ENCODE measurements around the gene FAM3B. TPM values are rescaled to one million over a fixed set of nuclear protein-coding genes. Genes with fewer than 3 reads are reported as not detected.
"Not testable (repeated sequence)": the region's sequence is repeated elsewhere in the genome, so short reads cannot be mapped to it uniquely, and the experiment has no call there.

The FAM3B gene
- total RNA-seq, 4 donors from 2014 or later, result 0.59 to 4.6 (median 1.8) TPM

DNA sequence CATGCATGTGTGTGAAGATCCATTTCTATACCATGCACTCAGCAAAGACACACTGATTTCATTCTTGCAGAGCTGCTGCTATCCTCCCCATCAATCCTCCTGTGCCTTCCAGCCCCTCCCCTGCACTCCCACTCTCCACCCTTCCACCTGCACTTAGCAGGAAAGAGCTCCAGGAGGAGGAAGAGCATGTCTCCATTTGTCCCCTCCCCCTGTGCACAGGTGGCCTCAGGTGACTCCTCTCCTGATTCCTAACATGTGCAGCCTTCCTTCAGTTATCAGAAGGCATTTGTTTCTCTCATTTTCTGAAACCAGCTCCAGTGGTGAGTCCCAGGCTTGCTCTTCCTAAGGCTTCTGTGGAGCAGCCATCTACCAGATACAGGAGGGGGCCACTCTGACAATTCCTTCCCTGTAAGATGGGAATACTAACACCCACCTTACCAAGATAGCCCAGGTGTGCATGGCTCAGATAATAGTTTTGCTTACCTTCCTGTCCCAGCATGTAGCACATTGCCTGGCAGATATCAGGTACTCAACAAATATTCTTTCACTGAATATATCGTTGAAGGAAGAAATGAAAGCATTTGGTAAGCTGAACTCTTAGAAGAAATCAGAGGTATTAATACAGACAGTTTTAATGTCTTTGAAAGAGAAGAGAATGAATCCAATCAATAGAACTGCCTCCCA is 21.9 kb upstream of the FAM3B start:
- TF ChIP-seq, protein P1, sequence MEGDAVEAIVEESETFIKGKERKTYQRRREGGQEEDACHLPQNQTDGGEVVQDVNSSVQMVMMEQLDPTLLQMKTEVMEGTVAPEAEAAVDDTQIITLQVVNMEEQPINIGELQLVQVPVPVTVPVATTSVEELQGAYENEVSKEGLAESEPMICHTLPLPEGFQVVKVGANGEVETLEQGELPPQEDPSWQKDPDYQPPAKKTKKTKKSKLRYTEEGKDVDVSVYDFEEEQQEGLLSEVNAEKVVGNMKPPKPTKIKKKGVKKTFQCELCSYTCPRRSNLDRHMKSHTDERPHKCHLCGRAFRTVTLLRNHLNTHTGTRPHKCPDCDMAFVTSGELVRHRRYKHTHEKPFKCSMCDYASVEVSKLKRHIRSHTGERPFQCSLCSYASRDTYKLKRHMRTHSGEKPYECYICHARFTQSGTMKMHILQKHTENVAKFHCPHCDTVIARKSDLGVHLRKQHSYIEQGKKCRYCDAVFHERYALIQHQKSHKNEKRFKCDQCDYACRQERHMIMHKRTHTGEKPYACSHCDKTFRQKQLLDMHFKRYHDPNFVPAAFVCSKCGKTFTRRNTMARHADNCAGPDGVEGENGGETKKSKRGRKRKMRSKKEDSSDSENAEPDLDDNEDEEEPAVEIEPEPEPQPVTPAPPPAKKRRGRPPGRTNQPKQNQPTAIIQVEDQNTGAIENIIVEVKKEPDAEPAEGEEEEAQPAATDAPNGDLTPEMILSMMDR (IDR thresholded peaks at IDR 0.05), result no peak
- intact Hi-C loops (cut with DNase I; ENCODE audit: low total_unique reads), result no loop called here
- WGBS, 2 donors, result 44 to 50% methylated on average over 1 of the region's 1 CpG

DNA sequence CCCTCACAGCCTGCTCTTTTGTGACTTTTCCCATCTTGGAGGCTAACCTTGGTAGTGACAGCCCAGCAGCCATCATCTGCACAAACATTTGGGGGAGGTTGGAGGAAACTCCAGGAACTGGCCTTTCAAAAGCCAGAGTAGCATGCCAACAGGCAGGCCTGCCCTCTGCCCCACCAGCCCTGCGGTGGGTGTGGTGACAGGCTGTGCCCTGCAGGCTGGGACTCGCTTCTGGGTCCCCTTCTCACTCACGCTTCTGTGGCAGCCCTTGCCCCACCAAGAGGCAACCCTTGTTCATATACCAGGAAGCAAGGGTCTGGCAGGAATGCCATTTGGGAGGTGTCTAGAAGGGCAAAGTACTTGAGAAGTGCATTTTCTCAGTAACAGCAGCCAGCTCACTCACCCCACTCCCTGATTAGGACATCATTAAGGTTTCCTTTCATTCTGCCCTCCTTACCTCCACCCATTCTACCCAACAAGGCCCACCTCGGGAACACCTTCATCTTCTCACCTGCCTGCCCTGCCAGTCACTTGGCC is 20.8 kb upstream of the FAM3B start:
- DNase-seq (ENCODE audit: low spot score in 2 of 2), result no peak
- TF ChIP-seq, protein P1 (IDR thresholded peaks at IDR 0.05), result no peak
- no peak for TF ChIP-seq POLR2A (IDR thresholded peaks at IDR 0.05)
- 50 to 66% methylated on average over 3 to 4 of the region's 4 CpGs for WGBS, 2 donors
- intact Hi-C loops (cut with DNase I; ENCODE audit: low total_unique reads), result no loop called here
- no peak overlapping the region for H3K4me3 ChIP-seq (ENCODE audit: low read depth, poor library complexity, severe bottlenecking)

More for the DNA sequence above, 21.9 kb upstream of the FAM3B start:
- H3K4me3 ChIP-seq (ENCODE audit: low read depth, poor library complexity, severe bottlenecking), result no peak overlapping the region
- DNase-seq (ENCODE audit: low spot score in 2 of 2), result no peak

DNA sequence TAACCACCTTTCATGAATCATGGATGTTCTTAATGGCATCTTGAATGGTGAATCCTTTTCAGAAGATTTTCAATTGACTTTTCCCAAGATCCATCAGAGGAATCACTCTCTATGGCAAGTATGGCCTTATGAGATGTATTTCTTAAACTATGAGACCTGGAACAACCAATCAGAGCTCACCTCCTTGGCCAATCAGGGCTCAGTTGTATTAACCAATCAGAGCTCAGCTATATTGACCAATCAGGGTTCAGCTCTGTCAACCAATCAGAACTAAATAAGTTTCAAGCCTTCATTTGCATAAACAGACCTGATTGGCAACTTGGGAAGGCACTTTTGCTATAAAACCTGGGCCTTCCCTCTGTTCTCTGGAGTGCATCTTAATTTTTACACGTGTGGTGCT is 13.6 kb upstream of the FAM3B start:
- no peak for DNase-seq (ENCODE audit: low spot score in 2 of 2)
- TF ChIP-seq, protein P1 (IDR thresholded peaks at IDR 0.05), result no peak
- intact Hi-C loops (cut with DNase I; ENCODE audit: low total_unique reads), result no loop called here
- WGBS, 2 donors, result 71 to 84% methylated on average over 1 of the region's 1 CpG
- H3K4me3 ChIP-seq (ENCODE audit: low read depth, poor library complexity, severe bottlenecking), result no peak overlapping the region

DNA sequence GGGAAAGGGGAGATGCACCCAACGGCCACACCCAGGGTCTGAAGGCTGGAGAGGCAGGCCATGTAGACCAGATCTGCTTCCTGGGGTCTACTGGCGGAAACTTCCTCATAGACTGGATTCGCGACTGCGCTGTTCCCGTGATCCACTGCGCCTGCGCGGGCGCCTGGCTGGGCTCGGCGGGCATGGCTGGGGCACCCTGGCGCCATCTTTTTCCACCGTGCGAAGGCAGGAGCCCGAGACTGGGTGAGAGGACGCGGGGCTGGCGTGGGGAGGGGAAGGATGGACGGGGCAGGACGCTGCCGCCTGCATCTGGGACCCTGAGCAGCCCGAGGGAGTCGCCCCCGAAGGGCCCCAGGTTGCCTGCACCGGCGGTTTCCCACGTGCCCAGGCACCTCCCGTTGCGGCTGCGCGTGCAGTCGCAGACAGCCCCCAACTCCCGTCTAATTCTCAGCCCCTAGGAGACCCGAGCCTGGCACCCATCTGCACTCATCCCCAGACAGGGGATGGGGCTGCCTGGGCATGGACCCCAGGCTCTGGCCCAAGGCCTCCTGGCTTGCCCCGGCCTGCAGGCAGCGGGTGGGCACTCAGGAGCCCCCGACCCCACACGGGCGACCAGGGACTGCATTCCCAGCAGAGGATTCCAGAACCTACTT is 12.4 kb upstream of the FAM3B start:
- intact Hi-C loops (cut with DNase I; ENCODE audit: low total_unique reads), result no loop called here
- 93 to 96% methylated on average over 33 to 34 of the region's 40 CpGs for WGBS, 2 donors
- no peak overlapping the region for H3K4me3 ChIP-seq (ENCODE audit: low read depth, poor library complexity, severe bottlenecking)
- no peak for DNase-seq (ENCODE audit: low spot score in 2 of 2)
- no peak for TF ChIP-seq POLR2A (IDR thresholded peaks at IDR 0.05)
- TF ChIP-seq, protein P1 (IDR thresholded peaks at IDR 0.05), result no peak

DNA sequence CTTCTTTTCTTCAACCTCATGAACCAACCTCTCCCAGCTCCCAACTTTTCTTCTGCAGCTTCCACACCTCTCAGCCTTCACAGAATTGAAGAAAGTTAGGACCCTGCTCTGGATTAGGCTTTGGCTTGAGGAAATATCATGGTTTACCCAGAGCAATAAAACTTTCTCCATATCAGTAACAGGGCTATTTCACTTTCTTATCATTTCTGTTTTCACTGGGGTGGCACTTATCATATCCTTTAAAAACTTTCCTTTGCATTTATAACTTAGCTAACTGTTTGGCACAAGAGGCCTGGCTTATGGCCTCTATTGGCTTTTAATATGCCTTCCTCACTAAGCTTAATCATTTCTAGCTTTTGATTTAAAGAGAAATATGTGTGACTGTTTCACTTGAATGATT is 9.4 kb upstream of the FAM3B start:
- intact Hi-C loops (cut with DNase I; ENCODE audit: low total_unique reads), result no loop called here
- no peak for DNase-seq (ENCODE audit: low spot score in 2 of 2)
- no peak overlapping the region for H3K4me3 ChIP-seq (ENCODE audit: low read depth, poor library complexity, severe bottlenecking)
- TF ChIP-seq POLR2A (IDR thresholded peaks at IDR 0.05), result no peak
- TF ChIP-seq, protein P1 (IDR thresholded peaks at IDR 0.05), result no peak

DNA sequence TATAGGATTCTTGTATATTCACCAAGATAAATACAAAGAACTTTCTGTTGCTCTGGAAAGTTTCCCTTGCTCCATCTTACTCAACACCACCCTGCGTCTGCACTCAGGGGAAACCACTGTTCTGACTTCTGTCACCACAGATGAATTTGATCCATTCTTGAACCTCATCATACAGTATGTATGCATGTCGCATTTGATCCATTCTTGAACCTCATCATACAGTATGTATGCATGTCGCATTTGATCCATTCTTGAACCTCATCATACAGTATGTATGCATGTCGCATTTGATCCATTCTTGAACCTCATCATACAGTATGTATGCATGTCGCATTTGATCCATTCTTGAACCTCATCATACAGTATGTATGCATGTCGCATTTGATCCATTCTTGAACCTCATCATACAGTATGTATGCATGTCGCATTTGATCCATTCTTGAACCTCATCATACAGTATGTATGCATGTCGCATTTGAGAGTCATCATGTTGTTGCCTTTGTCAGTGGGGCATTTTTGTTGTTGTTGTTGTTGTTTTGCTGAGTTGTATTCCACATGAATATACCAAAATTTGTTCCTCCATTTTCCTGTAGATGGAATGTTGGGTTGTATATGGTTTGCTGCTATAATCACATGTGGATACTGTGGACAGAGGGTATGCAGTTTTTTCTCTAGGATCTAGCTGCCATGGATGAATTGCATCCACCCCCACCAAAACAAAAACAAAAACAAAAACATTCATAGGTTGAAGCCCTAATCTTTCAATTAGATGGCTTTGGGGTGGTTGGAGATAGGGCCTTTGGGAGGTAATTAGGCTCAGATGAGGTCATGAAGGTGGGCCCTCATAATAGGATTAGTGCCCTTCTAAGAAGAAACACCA is 3.1 kb upstream of the FAM3B start:
- H3K4me3 ChIP-seq (ENCODE audit: low read depth, poor library complexity, severe bottlenecking); intact Hi-C loops (cut with DNase I; ENCODE audit: low total_unique reads); DNase-seq (ENCODE audit: low spot score in 2 of 2): not testable (repeated sequence)
- WGBS, 2 donors, result 93 to 94% methylated on average over 5 to 6 of the region's 8 CpGs

All from lower leg skin (tissue), 4 donors.